Rectal smooth muscle tissue (tissue), 1 donor: ENCODE data around the gene REXO2.

Experiments used
- H3K27ac ChIP-seq: one replicate; pipeline ENCODE4 v1.7.0; 2013; ENCODE audit warnings: low read depth, low read length, inconsistent platforms
- H3K27me3 ChIP-seq: one replicate; pipeline ENCODE4 v1.7.0; 2013; ENCODE audit warnings: low read length; ENCODE audit not compliant: control insufficient read depth, insufficient read depth
- H3K36me3 ChIP-seq: one replicate; pipeline ENCODE4 v1.7.0; 2013; ENCODE audit warnings: low read length; ENCODE audit not compliant: control insufficient read depth, insufficient read depth
- H3K4me1 ChIP-seq: one replicate; pipeline ENCODE4 v1.7.0; 2013; ENCODE audit warnings: low read length; ENCODE audit not compliant: control insufficient read depth, insufficient read depth
- H3K4me3 ChIP-seq: one replicate; pipeline ENCODE4 v1.7.0; 2013; ENCODE audit warnings: low read length
- H3K9ac ChIP-seq: one replicate; pipeline ENCODE4 v1.7.0; 2013; ENCODE audit warnings: low read length

Gene REXO2

GRCh38 chr11:114499756-114500155 lies 60.5 kb downstream of the REXO2 start:
- no peaks in the 10 kb centered on the region for H3K36me3 ChIP-seq
- no peak overlapping the region for H3K9ac ChIP-seq
- no peak overlapping the region for H3K4me3 ChIP-seq
- no peaks in the 10 kb centered on the region for H3K27me3 ChIP-seq
- no peak overlapping the region for H3K27ac ChIP-seq
- no peaks in the 10 kb centered on the region for H3K4me1 ChIP-seq
